Endothelial cell of umbilical vein (primary cell): ENCODE measurements around the gene RUVBL1. TPM values are rescaled to one million over a fixed set of nuclear protein-coding genes. Genes with fewer than 3 reads are reported as not detected.

ENCODE experiments used
- BruUV-seq: library from RNA; stranded (reverse); fragments of 400-500 nt; replicated peaks from 2 replicates; lab custom pipeline; 2021; lab: Mats Ljungman, UMichigan
- CTCF ChIA-PET: fragments of 300-600, 350-600 bp; sonication (Branson Sonifier 250); formaldehyde crosslinking; loops from one replicate; lab custom pipeline; 2021; ENCODE audit warnings: antibody characterized with exemption, inconsistent platforms; lab: Charles Lee
- POLR2A ChIA-PET: fragments of 300-600, 350-600 bp; sonication (Branson Sonifier 250); formaldehyde crosslinking; loops from one replicate; lab custom pipeline; 2021; ENCODE audit warnings: antibody characterized with exemption, inconsistent platforms; lab: Charles Lee
- DNase-seq: peaks from one replicate; pipeline ENCODE4 v3.0.0-alpha.2; 2011; ENCODE audit warnings: low read depth, low spot score
- FAIRE-seq: peaks from 2 replicates; lab custom pipeline; 2011; peaks lifted over from hg19 to GRCh38; lab: Jason Lieb, UNC
- H2AFZ ChIP-seq: 2 replicates; pipeline ENCODE4 v1.6.0; 2012; ENCODE audit warnings: low read depth, low read length, control low read depth, inconsistent platforms
- H3K27ac ChIP-seq: 2 replicates; pipeline ENCODE4 v1.5.1; 2011; ENCODE audit warnings: low read depth, mild to moderate bottlenecking, control low read depth, low read length, moderate library complexity; ENCODE audit not compliant: insufficient read depth
- H3K27me3 ChIP-seq, 2 experiments: 2 replicates each; pipeline versions ENCODE4 v1.6.0 to v1.6.1; 2011; ENCODE audit warnings: low read length in 2 of 2, mixed read lengths in 1 of 2; ENCODE audit not compliant: control insufficient read depth in 2 of 2, insufficient read depth in 2 of 2
- H3K36me3 ChIP-seq, 2 experiments: 2 replicates in 1 of 2; 3 replicates in 1 of 2; pipeline ENCODE4 v1.5.1; 2011; ENCODE audit warnings: low read length in 2 of 2, mild to moderate bottlenecking in 1 of 2, moderate library complexity in 1 of 2; ENCODE audit not compliant: control insufficient read depth in 2 of 2, insufficient read depth in 2 of 2; ENCODE audit errors: extremely low read depth in 1 of 2
- H3K4me1 ChIP-seq: 3 replicates; pipeline ENCODE4 v1.5.1; 2011; ENCODE audit warnings: mild to moderate bottlenecking, low read length; ENCODE audit not compliant: control insufficient read depth, insufficient read depth; ENCODE audit errors: extremely low read depth
- H3K4me2 ChIP-seq: 2 replicates; pipeline ENCODE4 v1.6.1; 2011; ENCODE audit warnings: low read length, control low read depth, mixed read lengths; ENCODE audit not compliant: insufficient read depth
- H3K4me3 ChIP-seq, 3 experiments: fragments of 200-600 bp in 1 of 3; sonication (generic), shearing (Covaris generic) in 1 of 3; replicated peaks in 1 of 3; 2 replicates each; pipeline ENCODE4 v1.5.1; 2011 to 2016; ENCODE audit warnings: control low read depth in 3 of 3, low read length in 3 of 3, mild to moderate bottlenecking in 2 of 3, inconsistent platforms in 1 of 3, low read depth in 1 of 3, moderate library complexity in 1 of 3; ENCODE audit not compliant: insufficient read depth in 1 of 3
- H3K79me2 ChIP-seq: 2 replicates; pipeline ENCODE4 v1.6.0; 2012; ENCODE audit warnings: low read length, inconsistent platforms; ENCODE audit not compliant: control insufficient read depth, insufficient read depth
- H3K9ac ChIP-seq: replicated peaks from 2 replicates; pipeline ENCODE3; 2011; ENCODE audit warnings: low read length, control low read depth; ENCODE audit not compliant: insufficient read depth; ENCODE audit errors: extremely low read depth
- H3K9me1 ChIP-seq: replicated peaks from 3 replicates; pipeline ENCODE4 v1.6.0; 2011; ENCODE audit warnings: mild to moderate bottlenecking, low read length; ENCODE audit not compliant: control insufficient read depth, insufficient read depth; ENCODE audit errors: extremely low read depth
- H3K9me3 ChIP-seq: replicated peaks from 2 replicates; pipeline ENCODE4 v1.5.1; 2012; ENCODE audit warnings: low read length, inconsistent platforms; ENCODE audit not compliant: control insufficient read depth, insufficient read depth
- H4K20me1 ChIP-seq: replicated peaks from 2 replicates; pipeline ENCODE3; 2011; ENCODE audit warnings: mild to moderate bottlenecking, low read length; ENCODE audit not compliant: control insufficient read depth, insufficient read depth; ENCODE audit errors: extremely low read depth
- CTCF ChIP-seq, 2 donors: IDR thresholded peaks; 1 replicate in 1 of 2; 2 replicates in 1 of 2; pipeline ENCODE4 v1.5.1; 2011; ENCODE audit warnings: low read length in 2 of 2, mild to moderate bottlenecking in 2 of 2, moderate library complexity in 2 of 2, control low read depth in 1 of 2, inconsistent platforms in 1 of 2, low read depth in 1 of 2; ENCODE audit not compliant: insufficient read depth in 1 of 2; ENCODE audit errors: extremely low read depth in 1 of 2
- EZH2 ChIP-seq: IDR thresholded peaks from 2 replicates; pipeline ENCODE4 v1.6.1; 2012; ENCODE audit warnings: borderline replicate concordance, low read depth, mild to moderate bottlenecking, moderate library complexity, low read length, inconsistent platforms; ENCODE audit not compliant: severe bottlenecking
- FOS ChIP-seq: IDR thresholded peaks from 2 replicates; pipeline ENCODE4 v1.6.1; 2011; ENCODE audit warnings: mild to moderate bottlenecking, low read length, moderate library complexity, borderline replicate concordance; ENCODE audit not compliant: insufficient read depth
- GATA2 ChIP-seq: IDR thresholded peaks from 2 replicates; pipeline ENCODE4 v1.7.0; 2011; ENCODE audit warnings: low read depth, mild to moderate bottlenecking, moderate library complexity, mixed read lengths, low read length; ENCODE audit not compliant: insufficient read length, insufficient read depth
- JUN ChIP-seq: IDR thresholded peaks from 2 replicates; pipeline ENCODE4 v1.6.1; 2011; ENCODE audit warnings: borderline replicate concordance, low read depth; ENCODE audit not compliant: insufficient read length, insufficient read depth
- MAX ChIP-seq: IDR thresholded peaks from 2 replicates; pipeline ENCODE4 v1.6.1; 2011; ENCODE audit not compliant: insufficient read depth, insufficient read length
- MYC ChIP-seq: IDR thresholded peaks from one replicate; pipeline ENCODE4 v1.6.1; 2011; ENCODE audit warnings: mild to moderate bottlenecking, low read depth, low read length
- POLR2A ChIP-seq: IDR thresholded peaks from 2 replicates; pipeline ENCODE4 v1.6.1; 2012; ENCODE audit warnings: low read depth, mild to moderate bottlenecking, control low read depth, low read length
- POLR2AphosphoS5 ChIP-seq: IDR thresholded peaks from 2 replicates; pipeline ENCODE4 v1.6.1; 2012; ENCODE audit warnings: low read depth, mild to moderate bottlenecking, control low read depth, low read length, moderate library complexity; ENCODE audit not compliant: insufficient read depth
- dilution Hi-C: fragments of 300-500 bp; cut with MboI; formaldehyde crosslinking; loops from one replicate; pipeline ENCODE4 v1.15.0; 2019; ENCODE audit warnings: low sequenced_read_pairs; ENCODE audit not compliant: extremely low pct_ligation_motif_present
- intact Hi-C: fragments of 100-400 bp; cut with micrococcal nuclease; formaldehyde crosslinking; loops from one replicate; pipeline ENCODE4 v1.10.0; 2022
- polyA plus RNA-seq, 4 experiments: library from polyadenylated mRNA; depleted of rRNA in 3 of 4; stranded (reverse) in 3 of 4; unstranded in 1 of 4; fragments of >200 nt; gene quantifications; 2 replicates each; pipeline versions ENCODE4 v1.2.1 to v1.2.3, GENCODE V29; 2011 to 2012; ENCODE audit warnings: missing spikeins in 1 of 4
- total RNA-seq: library from RNA; stranded (reverse); gene quantifications from 2 replicates; pipeline ENCODE4 v1.2.3, GENCODE V29; 2021

The RUVBL1 gene
- total and polyA plus RNA-seq, 2 donors (not counting 3 experiments of a cell fraction or from before 2014, with no cell fraction given), result 52.5 to 58.5 TPM

GRCh38 chr3:128066114-128066513 lies 57.5 kb downstream of the RUVBL1 start:
- H3K9ac ChIP-seq, result no peak overlapping the region
- intact Hi-C loops, result no loop called here
- no peaks in the 10 kb centered on the region for H3K27me3 ChIP-seq
- DNase-seq (no peak), FAIRE-seq (no peak)
- H3K4me2 ChIP-seq, result no peak overlapping the region
- peaks cover 65 to 80% of the 10 kb centered on the region in 2 experiments for H3K36me3 ChIP-seq
- ChIA-PET POLR2A (no interaction called here), CTCF (interaction anchor here (0.8 to 5.7 kb wide), 5 partner anchors 10 to 68 kb away, joined by 3 to 34 read pairs (median 3); partner anchors contain the start of gene RUVBL1)
- no TSS peak for BruUV-seq
- H3K4me1 ChIP-seq, result no peaks in the 10 kb centered on the region
- peaks cover 33% of the 10 kb centered on the region for H3K79me2 ChIP-seq
- H3K9me1 ChIP-seq, result no peaks in the 10 kb centered on the region
- no peak overlapping the region for H2AFZ ChIP-seq
- TF ChIP-seq GATA2, result no peak
- no peak for TF ChIP-seq POLR2A
- TF ChIP-seq EZH2, result no peak
- TF ChIP-seq MAX, result no peak
- no peak for TF ChIP-seq CTCF (IDR thresholded peaks at IDR 0.05; ENCODE audit: extremely low read depth in 1 of 2, insufficient read depth in 1 of 2, low read depth in 1 of 2, low read length in 2 of 2)
- no peak for TF ChIP-seq JUN
- TF ChIP-seq MYC, result no peak
- no peak for TF ChIP-seq FOS
- no peak for TF ChIP-seq POLR2AphosphoS5
- H3K9me3 ChIP-seq, result no peaks in the 10 kb centered on the region
- no peak overlapping the region for H3K27ac ChIP-seq
- dilution Hi-C loops, result no loop called here
- no peak overlapping the region for H3K4me3 ChIP-seq
- no peaks in the 10 kb centered on the region for H4K20me1 ChIP-seq
